Measurements from ENCODE around the gene SPOCK1. TPM values are rescaled to one million over a fixed set of nuclear protein-coding genes. Genes with fewer than 3 reads are reported as not detected.

The SPOCK1 gene
- polyA plus RNA-seq, 6 donors from 2014 or later, result not detected

GRCh38 chr5:137414112-137414755 is 84.9 kb downstream of the SPOCK1 start:
- Mint-ChIP-seq H3K4me3 (no peak overlapping the region), H3K36me3 (no peaks in the 10 kb centered on the region), H3K9me3 (peaks cover 3 to 28% (median 13%) of the 10 kb centered on the region in 7 donors), H3K27me3 (no peaks in the 10 kb centered on the region), H3K27ac (no peak overlapping the region), H3K4me1 (no peaks in the 10 kb centered on the region)
- ATAC-seq (ENCODE audit: low read depth in 2 of 2), result no peak
- DNase-seq, result no peak

- ATAC-seq (ENCODE audit: low read depth in 2 of 2), result no peak
- Mint-ChIP-seq H3K36me3 (no peaks in the 10 kb centered on the region), H3K4me3 (no peak overlapping the region), H3K27ac (no peak overlapping the region), H3K4me1 (no peaks in the 10 kb centered on the region), H3K9me3 (peaks cover 3 to 28% (median 14%) of the 10 kb centered on the region in 7 donors), H3K27me3 (no peaks in the 10 kb centered on the region)
- DNase-seq, result no peak
Measured at GRCh38 chr5:137412136-137412535, 87.0 kb downstream of the SPOCK1 start.

GRCh38 chr5:137410234-137411010 is 88.7 kb downstream of the SPOCK1 start:
- Mint-ChIP-seq H3K4me3 (no peak overlapping the region), H3K27me3 (no peaks in the 10 kb centered on the region), H3K27ac (no peak overlapping the region), H3K36me3 (no peaks in the 10 kb centered on the region), H3K9me3 (peaks cover 0 to 12% (median 5%) of the 10 kb centered on the region in 7 donors), H3K4me1 (no peaks in the 10 kb centered on the region)
- ATAC-seq (ENCODE audit: low read depth in 2 of 2) (no peak), DNase-seq (no peak)

- Mint-ChIP-seq H3K36me3 (no peaks in the 10 kb centered on the region), H3K9me3 (peaks cover 0 to 6% (median 0%) of the 10 kb centered on the region in 7 donors), H3K4me1 (no peaks in the 10 kb centered on the region), H3K4me3 (no peak overlapping the region), H3K27me3 (no peaks in the 10 kb centered on the region), H3K27ac (no peak overlapping the region)
- no peak for ATAC-seq (ENCODE audit: low read depth in 2 of 2)
- DNase-seq, result no peak
Measured at GRCh38 chr5:137409736-137410135, 89.4 kb downstream of the SPOCK1 start.

- H3K27ac Mint-ChIP-seq, result no peak overlapping the region
- peaks cover 6 to 9% (median 8%) of the 10 kb centered on the region in 3 donors for H3K27me3 Mint-ChIP-seq
- H3K4me3 Mint-ChIP-seq, result no peak overlapping the region
- H3K36me3 Mint-ChIP-seq, result no peaks in the 10 kb centered on the region
- H3K4me1 Mint-ChIP-seq, result no peaks in the 10 kb centered on the region
- ATAC-seq (ENCODE audit: low read depth in 2 of 2) (no peak), DNase-seq (no peak)
- peaks cover 0 to 2% (median 0%) of the 10 kb centered on the region in 7 donors for H3K9me3 Mint-ChIP-seq
Measured at GRCh38 chr5:137407090-137407489, 92.0 kb downstream of the SPOCK1 start.

- no peak for ATAC-seq (ENCODE audit: low read depth in 2 of 2)
Measured at GRCh38 chr5:137405393-137405792, 93.7 kb downstream of the SPOCK1 start.

GRCh38 chr5:137403869-137404268 is 95.3 kb downstream of the SPOCK1 start:
- Mint-ChIP-seq H3K36me3 (no peaks in the 10 kb centered on the region), H3K27me3 (peaks cover 6 to 13% (median 9%) of the 10 kb centered on the region in 3 donors), H3K9me3 (peaks cover 0 to 3% (median 0%) of the 10 kb centered on the region in 7 donors), H3K4me3 (peak overlapping the region in 1 of 8 donors; percentile 29), H3K4me1 (no peaks in the 10 kb centered on the region), H3K27ac (no peak overlapping the region)
- no peak for DNase-seq
- ATAC-seq (ENCODE audit: low read depth in 2 of 2), result no peak

More at GRCh38 chr5:137405393-137405792, 93.7 kb downstream of the SPOCK1 start:
- H3K27ac Mint-ChIP-seq, result no peak overlapping the region
- DNase-seq, result no peak
- no peaks in the 10 kb centered on the region for H3K36me3 Mint-ChIP-seq
- H3K4me3 Mint-ChIP-seq, result no peak overlapping the region
- peaks cover 6 to 9% (median 8%) of the 10 kb centered on the region in 3 donors for H3K27me3 Mint-ChIP-seq
- no peaks in the 10 kb centered on the region for H3K4me1 Mint-ChIP-seq
- H3K9me3 Mint-ChIP-seq, result peaks cover 0 to 3% (median 0%) of the 10 kb centered on the region in 7 donors

GRCh38 chr5:137402436-137403187 is 96.5 kb downstream of the SPOCK1 start:
- Mint-ChIP-seq H3K9me3 (peaks cover 0 to 3% (median 0%) of the 10 kb centered on the region in 7 donors), H3K27ac (no peak overlapping the region), H3K36me3 (no peaks in the 10 kb centered on the region), H3K27me3 (peaks cover 6 to 15% (median 9%) of the 10 kb centered on the region in 3 donors), H3K4me3 (no peak overlapping the region), H3K4me1 (no peaks in the 10 kb centered on the region)
- ATAC-seq (ENCODE audit: low read depth in 2 of 2) (no peak), DNase-seq (no peak)

- Mint-ChIP-seq H3K36me3 (no peaks in the 10 kb centered on the region), H3K4me1 (no peaks in the 10 kb centered on the region), H3K27ac (no peak overlapping the region), H3K9me3 (peaks cover 0 to 3% (median 0%) of the 10 kb centered on the region in 7 donors), H3K4me3 (no peak overlapping the region), H3K27me3 (peaks cover 6 to 18% (median 9%) of the 10 kb centered on the region in 3 donors)
- no peak for ATAC-seq (ENCODE audit: low read depth in 2 of 2)
- no peak for DNase-seq
Measured at GRCh38 chr5:137401946-137402345, 97.2 kb downstream of the SPOCK1 start.

- no peak overlapping the region for H3K27ac Mint-ChIP-seq
- H3K36me3 Mint-ChIP-seq, result no peaks in the 10 kb centered on the region
- H3K27me3 Mint-ChIP-seq, result peaks cover 6 to 18% (median 9%) of the 10 kb centered on the region in 3 donors
- H3K9me3 Mint-ChIP-seq, result peaks cover 0 to 3% (median 0%) of the 10 kb centered on the region in 7 donors
- no peak overlapping the region for H3K4me3 Mint-ChIP-seq
- DNase-seq (no peak), ATAC-seq (ENCODE audit: low read depth in 2 of 2) (no peak)
- no peaks in the 10 kb centered on the region for H3K4me1 Mint-ChIP-seq
Measured at GRCh38 chr5:137400571-137400970, 98.6 kb downstream of the SPOCK1 start.

- H3K27ac Mint-ChIP-seq, result no peak overlapping the region
- no peaks in the 10 kb centered on the region for H3K4me1 Mint-ChIP-seq
Measured at GRCh38 chr5:137399911-137400310, 99.2 kb downstream of the SPOCK1 start.

GRCh38 chr5:137398751-137399150 is 100.4 kb downstream of the SPOCK1 start:
- ATAC-seq (ENCODE audit: low read depth in 2 of 2), result no peak
- no peaks in the 10 kb centered on the region for H3K4me1 Mint-ChIP-seq
- no peak overlapping the region for H3K27ac Mint-ChIP-seq
- no peaks in the 10 kb centered on the region for H3K36me3 Mint-ChIP-seq
- no peak overlapping the region for H3K4me3 Mint-ChIP-seq
- H3K9me3 Mint-ChIP-seq, result peaks cover 0 to 3% (median 0%) of the 10 kb centered on the region in 7 donors
- H3K27me3 Mint-ChIP-seq, result peaks cover 6 to 15% (median 8%) of the 10 kb centered on the region in 3 donors
- DNase-seq, result no peak

More at GRCh38 chr5:137399911-137400310, 99.2 kb downstream of the SPOCK1 start:
- Mint-ChIP-seq H3K4me3 (no peak overlapping the region), H3K9me3 (peaks cover 0 to 3% (median 0%) of the 10 kb centered on the region in 7 donors), H3K27me3 (peaks cover 6 to 18% (median 9%) of the 10 kb centered on the region in 3 donors), H3K36me3 (no peaks in the 10 kb centered on the region)
- no peak for DNase-seq
- no peak for ATAC-seq (ENCODE audit: low read depth in 2 of 2)

GRCh38 chr5:137398154-137398553 is 101.0 kb downstream of the SPOCK1 start:
- no peak for ATAC-seq (ENCODE audit: low read depth in 2 of 2)
- DNase-seq, result no peak
- Mint-ChIP-seq H3K27me3 (peaks cover under 1 to 9% (median 5%) of the 10 kb centered on the region in 3 donors), H3K4me3 (no peak overlapping the region), H3K4me1 (no peaks in the 10 kb centered on the region), H3K36me3 (no peaks in the 10 kb centered on the region), H3K27ac (no peak overlapping the region), H3K9me3 (peaks cover 0 to 3% (median 0%) of the 10 kb centered on the region in 7 donors)
